WERI-Rb-1 (cell line): ENCODE results near the gene CIRBP.
A peak's percentile ranks its signal among the peaks of the same experiment; 100 is the strongest.

Experiments
- DNase-seq: peaks from one replicate; pipeline ENCODE4 v3.0.0-alpha.2; 2020
- H3K27ac ChIP-seq: fragments of 250-450 bp; sonication (Bioruptor Pico); 2 replicates; pipeline ENCODE4 v1.5.1; 2020; ENCODE audit warnings: mild to moderate bottlenecking, moderate library complexity
- H3K27me3 ChIP-seq: fragments of 250-450 bp; sonication (Bioruptor Pico); 2 replicates; pipeline ENCODE4 v1.5.1; 2021; ENCODE audit warnings: mild to moderate bottlenecking, low read depth, moderate library complexity; ENCODE audit not compliant: insufficient read depth, severe bottlenecking
- H3K36me3 ChIP-seq: fragments of 250-450 bp; sonication (Bioruptor Pico); 2 replicates; pipeline ENCODE4 v1.5.1; 2020; ENCODE audit warnings: mild to moderate bottlenecking, moderate library complexity
- H3K4me3 ChIP-seq: 2 replicates; pipeline ENCODE4 v1.5.1; 2011; ENCODE audit warnings: low read depth, mild to moderate bottlenecking, control low read depth, low read length
- H3K9me3 ChIP-seq: fragments of 250-450 bp; sonication (Bioruptor Pico); 2 replicates; pipeline ENCODE4 v1.5.1; 2021; ENCODE audit warnings: mild to moderate bottlenecking, moderate library complexity; ENCODE audit not compliant: severe bottlenecking
- CTCF ChIP-seq: IDR thresholded peaks from 2 replicates; pipeline ENCODE4 v1.5.1; 2011; ENCODE audit warnings: low read depth, mild to moderate bottlenecking, control low read depth, inconsistent platforms, low read length

CIRBP gene

GRCh38 chr19:1272423-1273262 is 3.5 kb downstream of the CIRBP start:
- H3K36me3 ChIP-seq = peaks cover 62% of the 10 kb centered on the region
- H3K4me3 ChIP-seq = no peak overlapping the region
- H3K27ac ChIP-seq = peak overlapping the region; percentile 92; the same call in 1 of the 2 replicates
- DNase-seq = no peak
- no peaks in the 10 kb centered on the region for H3K27me3 ChIP-seq
- no peak for TF ChIP-seq CTCF
- no peaks in the 10 kb centered on the region for H3K9me3 ChIP-seq

- Histone ChIP-seq H3K27me3 (no peaks in the 10 kb centered on the region), H3K9me3 (no peaks in the 10 kb centered on the region), H3K4me3 (no peak overlapping the region), H3K36me3 (peaks cover 68% of the 10 kb centered on the region), H3K27ac (peak overlapping the region; percentile 92)
- TF ChIP-seq CTCF = no peak
- peak; percentile 52 for DNase-seq
These were observed 4.3 kb downstream of the CIRBP start for GRCh38 chr19:1273263-1274041.

GRCh38 chr19:1274081-1274851 is 5.1 kb downstream of the CIRBP start:
- no peak for TF ChIP-seq CTCF
- H3K27ac ChIP-seq = peak overlapping the region; percentile 92
- H3K27me3 ChIP-seq = no peaks in the 10 kb centered on the region
- no peaks in the 10 kb centered on the region for H3K9me3 ChIP-seq
- H3K36me3 ChIP-seq = peaks cover 75% of the 10 kb centered on the region
- no peak for DNase-seq
- peak overlapping the region; percentile 33 for H3K4me3 ChIP-seq

GRCh38 chr19:1274852-1275259 is 5.7 kb downstream of the CIRBP start:
- Histone ChIP-seq H3K4me3 (peak overlapping the region; percentile 33), H3K9me3 (no peaks in the 10 kb centered on the region), H3K27ac (peak overlapping the region; percentile 92), H3K27me3 (no peaks in the 10 kb centered on the region), H3K36me3 (peaks cover 79% of the 10 kb centered on the region)
- TF ChIP-seq CTCF = no peak
- peak; percentile 30 for DNase-seq

- peak; percentile 97 for DNase-seq
- Histone ChIP-seq H3K27me3 (no peaks in the 10 kb centered on the region), H3K27ac (peak within 1 kb of the TSS; percentile 92), H3K36me3 (peaks cover 78% of the 10 kb centered on the region), H3K4me3 (peak within 1 kb of the TSS; percentile 59), H3K9me3 (no peaks in the 10 kb centered on the region)
- TF ChIP-seq CTCF = no peak
These were observed 6.3 kb downstream of the CIRBP start, which contains the start of gene FAM174C for GRCh38 chr19:1275260-1275975. Gene FAM174C (plus strand): TSS chr19:1275530. CDS start chr19:1275550, 20 bp downstream.
